HG03039 (cell line): ENCODE data around the gene PRRT1.
"Not testable (repeated sequence)": the region's sequence is repeated elsewhere in the genome, so short reads cannot be mapped to it uniquely, and the experiment has no call there.

Experiments used
- ATAC-seq: cut with Tn5 transposase; IDR thresholded peaks from one replicate; pipeline ENCODE4 v1.9.1; 2021; ENCODE audit warnings: mild to moderate bottlenecking, moderate library complexity; ENCODE audit not compliant: unreplicated experiment

Gene PRRT1

GRCh38 chr6:32152769-32153563, 1.2 kb upstream of the PRRT1 start:
- no peak for ATAC-seq

DNA sequence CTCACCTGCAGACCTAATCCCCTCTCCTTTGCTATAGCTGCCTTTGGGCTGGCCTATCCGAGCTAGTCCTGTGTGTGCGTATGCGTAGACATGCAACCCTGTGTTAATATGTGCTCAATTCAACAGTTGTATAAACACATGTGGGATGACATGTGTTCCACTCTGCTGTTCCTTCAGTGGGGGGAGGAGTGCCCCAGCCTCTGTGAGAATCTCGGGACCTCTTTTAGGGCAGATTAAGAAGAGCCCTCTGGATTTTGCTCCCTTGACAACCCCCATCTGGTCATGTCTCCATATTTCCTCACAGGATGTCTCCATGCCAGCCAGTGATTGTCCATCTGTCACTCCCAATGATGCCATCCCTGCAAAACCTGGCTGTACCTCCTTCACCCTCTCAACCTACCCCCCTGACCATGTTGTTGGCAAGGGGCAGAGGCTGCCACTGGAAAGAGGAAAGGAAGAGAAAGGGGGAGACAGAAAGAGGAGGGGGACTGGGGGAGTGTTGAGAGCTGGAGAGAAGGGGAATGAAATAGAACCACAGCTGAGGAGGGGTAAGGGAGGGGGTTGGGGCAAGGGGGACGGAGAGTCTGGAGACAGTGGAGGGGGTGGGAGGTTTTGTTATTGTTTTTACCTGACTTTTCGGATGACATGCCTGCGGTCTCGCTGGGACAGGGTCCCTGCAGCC, 417 bp downstream of the PRRT1 start:
- no peak for ATAC-seq

DNA sequence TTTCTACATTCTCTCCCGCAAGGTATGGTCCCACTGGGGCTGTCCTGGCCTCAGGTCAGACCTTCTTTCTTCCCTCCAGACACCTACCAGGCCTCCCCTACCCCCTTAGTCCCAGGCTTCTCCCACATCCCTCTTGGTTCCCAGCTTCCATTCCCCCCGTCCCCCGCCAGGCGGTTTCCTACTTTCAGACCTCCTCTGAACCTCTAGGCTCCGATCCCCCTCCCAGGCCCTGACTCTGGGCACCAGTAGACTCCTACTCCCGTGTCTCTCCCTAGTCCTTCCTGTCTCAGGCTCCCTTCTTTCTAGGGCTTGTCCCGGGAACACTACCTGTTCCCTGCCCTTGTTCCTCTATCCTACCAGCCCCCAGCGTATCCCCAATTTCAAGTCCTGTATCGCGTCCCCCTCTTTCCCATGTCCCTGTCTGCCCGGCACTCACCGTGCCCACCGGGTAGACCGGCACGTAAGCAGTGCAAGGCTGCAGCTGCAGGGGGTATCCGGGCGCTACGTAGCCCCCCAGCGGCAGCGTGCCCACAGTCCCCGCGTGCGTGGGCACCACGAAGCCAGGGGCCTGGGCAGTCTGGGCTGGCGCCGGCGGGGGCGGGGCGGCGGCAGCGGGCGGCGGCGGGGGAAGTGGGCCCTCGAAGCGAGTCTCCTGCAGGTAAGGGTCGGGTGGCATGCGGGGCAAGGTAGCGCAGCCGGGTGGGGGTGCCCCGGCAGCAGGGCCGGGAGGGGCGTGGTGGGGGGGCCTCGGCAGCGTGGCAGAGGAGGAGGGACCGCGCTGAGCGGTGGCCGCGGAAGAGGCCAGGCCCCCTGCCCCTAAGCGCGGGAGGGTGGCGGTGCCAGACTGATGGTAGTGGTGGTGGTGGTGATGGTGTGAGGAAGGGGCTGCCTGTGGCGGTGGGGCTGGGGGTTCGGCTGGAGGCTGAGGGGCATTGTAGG, 1.5 kb downstream of the PRRT1 start:
- no peak for ATAC-seq

DNA sequence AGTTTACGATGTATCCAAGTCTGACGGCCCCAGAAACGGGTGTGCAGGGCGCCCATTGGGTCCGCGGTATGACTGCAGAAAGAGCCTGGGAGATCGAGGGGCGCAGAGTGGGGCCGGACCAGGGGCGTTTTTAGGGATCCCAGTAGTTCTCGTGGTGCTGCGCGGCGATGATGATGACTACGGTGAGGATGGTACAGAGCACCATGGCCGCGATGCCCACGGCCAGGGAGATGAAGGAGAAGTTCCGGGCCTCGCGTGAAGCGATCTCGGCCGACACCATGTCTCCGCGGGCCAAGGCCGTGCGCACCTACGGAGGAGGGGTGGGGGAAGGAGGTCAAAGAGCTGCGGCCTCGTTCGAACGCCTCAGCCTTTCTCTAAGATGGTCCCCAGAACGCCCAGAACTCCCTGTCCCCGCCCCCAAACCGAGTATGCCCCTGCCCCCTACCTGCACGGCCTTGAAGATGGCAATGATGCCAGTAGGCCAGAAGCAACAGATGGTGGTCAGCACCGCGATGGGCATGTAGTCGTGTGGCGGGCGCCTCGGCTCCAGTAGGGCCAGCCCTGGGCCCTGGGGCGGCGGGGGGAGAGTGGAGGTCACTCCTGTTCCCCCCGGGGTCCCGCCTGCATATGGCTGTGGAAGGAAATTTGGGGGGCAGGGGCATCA, 2.5 kb downstream of the PRRT1 start:
- ATAC-seq, result no peak

DNA sequence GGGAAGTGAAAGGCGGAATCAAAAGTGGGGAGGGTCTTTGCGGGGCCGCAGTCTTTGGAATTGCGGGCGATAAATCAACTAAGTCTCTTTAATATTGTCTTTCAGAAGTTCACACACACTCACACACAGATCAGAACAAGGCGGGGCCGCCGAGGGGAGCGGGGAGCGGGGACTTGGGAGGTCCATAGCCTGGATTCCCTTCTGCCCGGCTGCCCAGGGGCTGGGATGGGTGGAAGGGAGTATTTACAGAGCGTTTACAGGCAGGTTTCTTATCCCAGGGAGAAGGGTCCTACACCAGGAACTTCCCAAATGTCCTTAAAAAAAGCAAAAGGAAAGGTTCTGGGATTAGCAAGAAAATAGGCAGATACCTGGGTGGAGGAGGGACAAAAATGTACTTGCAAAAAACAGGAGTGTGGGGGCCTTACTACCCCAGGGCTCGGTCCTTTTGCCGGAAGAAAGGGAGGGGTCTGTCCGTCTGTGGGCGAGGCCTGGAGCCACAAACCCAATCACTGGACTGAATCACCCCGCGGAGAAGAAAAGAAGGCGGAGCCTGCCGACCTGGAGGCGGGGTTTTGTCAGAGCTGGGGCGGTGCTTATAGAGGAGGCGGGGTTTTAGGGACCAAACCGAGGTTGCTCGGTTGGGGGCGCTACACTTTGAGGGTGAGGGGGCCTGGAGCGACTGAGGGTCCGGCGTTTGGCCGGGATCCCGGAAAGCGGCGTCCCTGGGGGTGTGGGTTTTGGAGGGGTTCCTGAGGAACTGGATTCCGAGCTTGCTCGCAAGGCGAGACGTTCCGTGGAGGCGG, 3.2 kb downstream of the PRRT1 start:
- ATAC-seq, result no peak

- ATAC-seq, result no peak
These were observed 4.2 kb downstream of the PRRT1 start for GRCh38 chr6:32147401-32148132.

- ATAC-seq, result no peak
These were observed 5.1 kb downstream of the PRRT1 start for GRCh38 chr6:32146687-32147086.

- ATAC-seq, result no peak
These were observed 5.5 kb downstream of the PRRT1 start for GRCh38 chr6:32146287-32146686.

GRCh38 chr6:32144238-32144637, 7.5 kb downstream of the PRRT1 start:
- not testable (repeated sequence) for ATAC-seq

DNA sequence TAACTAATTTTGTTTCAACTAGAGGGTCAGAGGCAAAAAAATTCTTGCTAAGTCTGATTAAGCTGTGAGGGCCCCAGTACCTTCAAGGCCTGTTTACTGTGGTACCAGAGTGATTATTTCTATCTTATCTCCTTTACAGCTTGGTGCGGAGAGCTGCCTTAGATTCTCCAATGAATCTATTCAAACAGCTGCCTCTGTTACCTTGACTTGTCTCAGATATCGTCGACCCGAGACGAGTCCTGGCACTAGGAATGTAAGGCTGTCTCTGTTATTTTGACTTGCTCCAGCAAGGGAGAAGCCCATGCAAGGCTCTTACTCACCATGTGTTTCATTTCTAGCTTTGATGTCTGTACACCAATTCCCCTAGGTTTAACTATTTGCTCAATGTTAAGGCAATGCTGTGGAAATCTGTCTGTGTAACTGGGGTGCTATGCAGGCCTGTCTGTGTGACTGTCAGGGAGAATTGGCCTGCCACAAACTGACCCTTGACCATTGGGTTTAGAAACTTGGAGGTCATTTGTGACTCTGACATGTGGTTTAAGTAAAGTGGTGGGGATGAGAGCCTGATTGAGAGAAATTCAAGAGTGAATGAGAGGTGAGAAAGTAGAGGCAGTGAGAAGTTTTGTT, 11.2 kb downstream of the PRRT1 start:
- ATAC-seq, result no peak

DNA sequence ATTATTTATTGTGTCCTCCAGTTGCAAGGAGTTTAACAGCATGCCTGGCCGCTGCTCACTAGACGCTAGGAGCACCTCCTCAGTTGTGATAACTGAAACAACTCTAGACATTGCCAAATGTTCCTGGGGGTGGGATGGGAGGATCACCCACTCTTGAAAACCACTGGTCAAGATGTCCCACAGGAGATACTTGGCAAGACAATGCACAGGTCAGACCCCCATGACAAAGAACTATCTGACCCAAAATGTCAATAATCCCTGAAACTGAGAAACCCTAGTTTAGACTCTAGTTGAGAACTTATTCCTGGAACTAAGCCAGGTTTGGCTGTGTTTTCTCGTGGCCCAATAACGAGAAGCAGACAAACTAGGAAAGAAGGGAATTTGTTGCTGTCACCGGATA, 12.1 kb downstream of the PRRT1 start:
- no peak for ATAC-seq

DNA sequence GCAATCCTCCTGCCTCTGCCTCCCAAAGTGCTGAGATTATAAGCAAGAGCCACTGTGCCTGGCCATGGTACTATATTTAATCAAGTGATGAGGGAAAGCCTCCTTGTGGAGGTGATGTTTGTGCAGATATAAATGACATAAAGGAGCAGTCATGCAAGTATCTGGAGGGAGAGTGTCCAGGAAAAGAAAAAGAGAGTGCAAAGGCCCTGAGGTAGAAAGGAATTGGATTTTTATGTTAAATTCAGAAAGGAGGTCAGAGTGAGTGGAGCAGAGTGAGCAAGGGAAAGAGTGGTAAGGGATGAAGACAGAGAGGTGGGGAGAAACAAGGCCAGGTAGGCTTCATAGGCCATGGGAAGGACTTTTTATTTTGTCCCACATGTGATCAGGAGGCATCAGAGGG, 14.3 kb downstream of the PRRT1 start:
- ATAC-seq, result no peak

GRCh38 chr6:32133786-32134185, 18.0 kb downstream of the PRRT1 start:
- ATAC-seq, result no peak

DNA sequence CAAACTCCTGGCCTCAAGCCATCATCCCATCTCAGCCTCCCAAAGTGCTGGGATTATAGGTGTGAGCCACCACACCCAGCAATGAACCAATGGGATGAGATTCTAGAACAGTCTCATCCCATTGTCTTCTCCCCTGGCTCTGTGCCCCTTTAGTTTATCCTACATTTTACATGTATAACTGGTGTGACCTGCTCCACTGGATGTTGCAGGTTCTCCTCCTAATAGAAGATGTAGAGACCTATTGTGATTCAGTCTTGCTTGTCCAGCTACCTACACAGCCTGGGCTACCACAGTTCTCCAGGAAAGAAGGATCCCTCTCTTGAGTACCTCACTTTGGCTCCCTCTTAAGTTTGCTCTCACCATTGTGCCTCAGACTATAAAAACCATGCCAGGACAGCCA, 19.6 kb downstream of the PRRT1 start:
- ATAC-seq, result no peak

- no peak for ATAC-seq
These were observed 20.2 kb downstream of the PRRT1 start for GRCh38 chr6:32131439-32131948.

DNA sequence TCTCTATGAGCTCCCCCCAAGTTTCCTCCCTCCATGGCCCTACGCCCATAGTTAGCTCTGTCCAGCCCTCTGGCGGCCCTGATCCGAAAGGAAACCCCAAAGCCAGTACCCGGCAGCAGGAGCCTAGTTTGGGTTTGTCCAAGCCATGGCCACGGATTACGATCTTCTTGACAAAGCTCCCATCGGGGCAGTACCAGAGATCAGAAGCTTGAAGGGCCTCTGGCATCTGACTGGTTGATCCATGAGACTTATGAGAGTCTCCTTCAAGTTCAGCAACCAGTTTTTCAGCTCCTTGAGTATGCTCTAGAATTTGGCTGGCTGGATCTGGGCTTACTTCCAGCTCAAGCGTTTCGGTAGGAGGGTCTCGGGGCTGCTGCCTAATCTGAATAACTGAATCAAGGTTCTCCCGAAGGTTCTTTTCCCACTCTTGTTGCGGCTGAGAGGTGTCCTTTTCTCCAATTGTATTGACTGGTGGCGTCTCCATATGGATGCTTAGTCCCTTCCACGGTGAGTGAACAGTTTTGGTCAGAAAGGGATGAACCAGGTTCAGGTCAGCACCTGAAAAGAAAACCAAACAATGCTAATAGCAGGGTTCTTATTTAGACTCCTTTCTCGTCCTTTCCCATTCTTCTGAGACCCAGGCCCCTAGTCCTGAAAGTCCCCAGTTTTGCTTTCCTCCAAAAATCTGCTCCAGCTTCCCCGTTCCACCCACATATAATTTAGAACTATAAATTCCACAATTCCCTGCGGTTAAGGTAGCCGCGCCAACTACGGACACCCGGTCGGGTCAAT, 22.2 kb downstream of the PRRT1 start:
- no peak for ATAC-seq

- no peak for ATAC-seq
These were observed 22.9 kb downstream of the PRRT1 start for GRCh38 chr6:32128751-32129296.
